GM23338 (cell line): ENCODE data around the gene FOXL2. TPM values are rescaled to one million over a fixed set of nuclear protein-coding genes. Genes with fewer than 3 reads are reported as not detected.

ENCODE experiments used
- ATAC-seq: fragments of 200-7000 bp; cut with Tn5 transposase; 3 replicates; pipeline ENCODE4 v1.9.1; 2020
- DNase-seq: peaks from one replicate; pipeline ENCODE4 v3.0.0-alpha.2; 2015; ENCODE audit warnings: low spot score
- H2AFZ ChIP-seq: fragments of 200-600 bp; sonication (generic); 2 replicates; pipeline ENCODE4 v1.8.0; 2016; ENCODE audit warnings: antibody characterized with exemption, mild to moderate bottlenecking, moderate library complexity
- H3F3A ChIP-seq: fragments of 200-600 bp; sonication (generic); replicated peaks from 2 replicates; pipeline ENCODE4 v1.8.0; 2017; ENCODE audit warnings: antibody characterized with exemption, mixed run types, low read depth
- H3K27ac ChIP-seq: fragments of 200-600 bp; sonication (generic); 2 replicates; pipeline ENCODE4 v1.6.1; 2016; ENCODE audit warnings: low read depth
- H3K27me3 ChIP-seq: fragments of 200-600 bp; sonication (generic); 2 replicates; pipeline ENCODE4 v1.8.0; 2016; ENCODE audit warnings: mild to moderate bottlenecking, mixed run types, moderate library complexity; ENCODE audit not compliant: insufficient read depth
- H3K36me3 ChIP-seq: fragments of 200-600 bp; sonication (generic); 2 replicates; pipeline ENCODE4 v1.8.0; 2016; ENCODE audit warnings: mild to moderate bottlenecking; ENCODE audit not compliant: insufficient read depth
- H3K4me1 ChIP-seq: fragments of 200-600 bp; sonication (generic); 2 replicates; pipeline ENCODE4 v1.8.0; 2016; ENCODE audit warnings: mild to moderate bottlenecking, moderate library complexity; ENCODE audit not compliant: insufficient read depth
- H3K4me2 ChIP-seq: fragments of 200-600 bp; sonication (generic); 2 replicates; pipeline ENCODE4 v1.7.1; 2017; ENCODE audit warnings: mixed run types
- H3K4me3 ChIP-seq: fragments of 200-600 bp; sonication (generic); 2 replicates; pipeline ENCODE4 v1.6.1; 2016; ENCODE audit warnings: mixed run types
- H3K79me2 ChIP-seq: fragments of 200-600 bp; sonication (generic); replicated peaks from 2 replicates; pipeline ENCODE4 v1.8.0; 2017; ENCODE audit warnings: mild to moderate bottlenecking; ENCODE audit not compliant: insufficient read depth
- H3K9me2 ChIP-seq: fragments of 200-600 bp; sonication (generic); 2 replicates; pipeline ENCODE4 v1.8.0; 2017; ENCODE audit not compliant: insufficient read depth
- H4K20me1 ChIP-seq: fragments of 200-600 bp; sonication (generic); replicated peaks from 2 replicates; pipeline ENCODE4 v1.8.0; 2017; ENCODE audit warnings: mild to moderate bottlenecking; ENCODE audit not compliant: insufficient read depth
- H3K27ac Mint-ChIP-seq: 2 replicates; pipeline ENCODE4 v1.8.0; 2020; ENCODE audit warnings: inconsistent platforms, mild to moderate bottlenecking, moderate library complexity, mixed read lengths
- H3K27me3 Mint-ChIP-seq: 3 replicates; pipeline ENCODE4 v1.8.0; 2022; ENCODE audit warnings: low read depth, mild to moderate bottlenecking, moderate library complexity, mixed read lengths, inconsistent platforms; ENCODE audit not compliant: insufficient read depth, poor library complexity
- H3K36me3 Mint-ChIP-seq: 3 replicates; pipeline ENCODE4 v1.8.0; 2021; ENCODE audit warnings: low read depth, mild to moderate bottlenecking, inconsistent platforms, moderate library complexity, mixed read lengths
- H3K4me1 Mint-ChIP-seq: 3 replicates; pipeline ENCODE4 v1.8.0; 2020; ENCODE audit warnings: mild to moderate bottlenecking, inconsistent platforms, mixed read lengths
- H3K4me3 Mint-ChIP-seq: 3 replicates; pipeline ENCODE4 v1.8.0; 2021; ENCODE audit warnings: moderate library complexity, mild to moderate bottlenecking, inconsistent platforms, mixed read lengths
- H3K9me3 Mint-ChIP-seq: 3 replicates; pipeline ENCODE4 v1.8.0; 2020; ENCODE audit warnings: moderate library complexity, mild to moderate bottlenecking, inconsistent platforms, mixed read lengths
- CREB1 ChIP-seq: fragments of 250-450 bp; sonication (Bioruptor Pico); IDR thresholded peaks from 2 replicates; pipeline ENCODE4 v1.5.0; 2020; ENCODE audit warnings: low read depth, mild to moderate bottlenecking, moderate library complexity
- EZH2phosphoT487 ChIP-seq: fragments of 200-600 bp; sonication (generic); IDR thresholded peaks from one replicate; pipeline ENCODE4 v1.8.1; 2018; ENCODE audit warnings: antibody characterized with exemption; ENCODE audit not compliant: unreplicated experiment
- JUNB ChIP-seq: IDR thresholded peaks from one replicate; pipeline ENCODE4 v1.6.1; 2016; ENCODE audit warnings: antibody characterized with exemption; ENCODE audit not compliant: unreplicated experiment
- NANOG ChIP-seq: IDR thresholded peaks from 2 replicates; pipeline ENCODE4 v1.6.1; 2016; ENCODE audit warnings: antibody characterized with exemption, borderline replicate concordance
- POLR2AphosphoS5 ChIP-seq: IDR thresholded peaks from 2 replicates; pipeline ENCODE4 v1.6.1; 2016; ENCODE audit warnings: antibody characterized with exemption, low read depth
- STAT1 ChIP-seq: IDR thresholded peaks from one replicate; pipeline ENCODE4 v1.6.1; 2016; ENCODE audit warnings: antibody characterized with exemption; ENCODE audit not compliant: unreplicated experiment
- ZNF331 ChIP-seq: fragments of 250-450 bp; sonication (Bioruptor Pico); IDR thresholded peaks from 2 replicates; pipeline ENCODE4 v1.5.0; 2020; ENCODE audit warnings: low read depth, mild to moderate bottlenecking, moderate library complexity
- polyA plus RNA-seq: library from polyadenylated mRNA; unstranded; fragments of >200 nt; fragmentation: Nextera tagmentation; extraction: Ambion mirVana; gene quantifications from 2 replicates; pipeline ENCODE4 v1.2.1, GENCODE V29; 2016
- total RNA-seq: library from RNA; depleted of rRNA; stranded (reverse); fragments of >200 nt; shearing (Covaris generic); gene quantifications from 2 replicates; pipeline ENCODE4 v1.2.3, GENCODE V29; 2014
- TF ChIP-seq, protein P1 (sequence below): fragments of 250-450 bp; sonication (Bioruptor Pico); IDR thresholded peaks from 2 replicates; pipeline ENCODE4 v1.5.0; 2020; ENCODE audit warnings: mild to moderate bottlenecking, moderate library complexity
- TF ChIP-seq, protein P2 (sequence below): IDR thresholded peaks from one replicate; pipeline ENCODE4 v1.6.1; 2018; ENCODE audit warnings: antibody characterized with exemption; ENCODE audit not compliant: unreplicated experiment
- TF ChIP-seq, protein P3 (sequence below), 2 experiments: fragments of 200-600 bp in 1 of 2; sonication (generic) in 1 of 2; conservative IDR thresholded peaks; 2 replicates each; pipeline versions ENCODE4 v1.5.1 to v1.6.1; 2016 to 2017; ENCODE audit warnings: antibody characterized with exemption in 2 of 2, low read depth in 2 of 2, mild to moderate bottlenecking in 2 of 2, moderate library complexity in 1 of 2

FOXL2 gene
- total and polyA plus RNA-seq, 2 experiments from 2014 or later = 0.89 to 3.5 TPM

DNA sequence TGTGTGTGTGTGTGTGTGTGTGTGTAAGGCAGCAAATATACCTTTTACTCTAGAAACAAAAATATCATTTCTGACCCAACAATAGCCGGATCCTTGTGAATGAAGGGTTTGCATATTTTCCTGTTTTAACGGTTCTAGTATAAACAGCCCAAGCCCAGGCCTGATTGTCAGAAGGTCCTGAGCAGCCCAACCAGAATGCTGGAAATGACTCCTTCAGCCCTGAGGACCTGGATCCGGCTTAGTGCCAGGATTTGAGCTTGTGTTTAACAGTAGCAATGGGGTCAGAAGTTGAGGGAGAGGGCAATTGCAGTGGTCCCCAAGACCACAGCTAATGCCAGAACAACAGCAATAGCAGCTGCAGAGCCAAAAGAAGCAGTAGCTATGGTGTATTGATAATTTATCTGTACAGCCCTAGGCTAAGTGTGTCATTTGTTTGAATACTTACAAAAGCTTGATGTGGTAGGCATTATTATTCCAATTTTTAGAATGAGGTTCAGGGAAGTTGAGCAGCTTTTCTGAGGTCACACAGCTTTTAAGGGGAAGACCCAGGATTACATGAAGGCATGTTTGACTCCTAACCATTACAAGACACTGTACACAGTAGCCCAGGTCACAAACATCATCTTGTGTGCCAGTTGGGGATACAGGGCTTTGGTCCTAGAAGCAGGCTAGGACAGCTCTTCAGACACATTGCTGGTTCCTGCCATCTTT lies 12.8 kb downstream of the FOXL2 start:
- Histone ChIP-seq H3K4me2 (0 out of 2 replicates have a peak overlapping the region, but pooled peaks have one; percentile 61), H2AFZ (no peak overlapping the region), H3K79me2 (no peaks in the 10 kb centered on the region), H3K27ac (no peak overlapping the region), H3K27me3 (peaks cover 52% of the 10 kb centered on the region), H3K4me1 (peaks cover 35% of the 10 kb centered on the region), H3K9me2 (no peaks in the 10 kb centered on the region), H4K20me1 (peaks cover 3% of the 10 kb centered on the region), H3K4me3 (no peak overlapping the region), H3K36me3 (no peaks in the 10 kb centered on the region), H3F3A (peaks cover 22% of the 10 kb centered on the region)
- TF ChIP-seq ZNF331 (CRISPR knock-in tag) (no peak), CREB1 (CRISPR knock-in tag) (no peak), NANOG (no peak), EZH2phosphoT487 (no peak), JUNB (no peak), STAT1 (no peak), POLR2AphosphoS5 (no peak)
- TF ChIP-seq, protein P1, sequence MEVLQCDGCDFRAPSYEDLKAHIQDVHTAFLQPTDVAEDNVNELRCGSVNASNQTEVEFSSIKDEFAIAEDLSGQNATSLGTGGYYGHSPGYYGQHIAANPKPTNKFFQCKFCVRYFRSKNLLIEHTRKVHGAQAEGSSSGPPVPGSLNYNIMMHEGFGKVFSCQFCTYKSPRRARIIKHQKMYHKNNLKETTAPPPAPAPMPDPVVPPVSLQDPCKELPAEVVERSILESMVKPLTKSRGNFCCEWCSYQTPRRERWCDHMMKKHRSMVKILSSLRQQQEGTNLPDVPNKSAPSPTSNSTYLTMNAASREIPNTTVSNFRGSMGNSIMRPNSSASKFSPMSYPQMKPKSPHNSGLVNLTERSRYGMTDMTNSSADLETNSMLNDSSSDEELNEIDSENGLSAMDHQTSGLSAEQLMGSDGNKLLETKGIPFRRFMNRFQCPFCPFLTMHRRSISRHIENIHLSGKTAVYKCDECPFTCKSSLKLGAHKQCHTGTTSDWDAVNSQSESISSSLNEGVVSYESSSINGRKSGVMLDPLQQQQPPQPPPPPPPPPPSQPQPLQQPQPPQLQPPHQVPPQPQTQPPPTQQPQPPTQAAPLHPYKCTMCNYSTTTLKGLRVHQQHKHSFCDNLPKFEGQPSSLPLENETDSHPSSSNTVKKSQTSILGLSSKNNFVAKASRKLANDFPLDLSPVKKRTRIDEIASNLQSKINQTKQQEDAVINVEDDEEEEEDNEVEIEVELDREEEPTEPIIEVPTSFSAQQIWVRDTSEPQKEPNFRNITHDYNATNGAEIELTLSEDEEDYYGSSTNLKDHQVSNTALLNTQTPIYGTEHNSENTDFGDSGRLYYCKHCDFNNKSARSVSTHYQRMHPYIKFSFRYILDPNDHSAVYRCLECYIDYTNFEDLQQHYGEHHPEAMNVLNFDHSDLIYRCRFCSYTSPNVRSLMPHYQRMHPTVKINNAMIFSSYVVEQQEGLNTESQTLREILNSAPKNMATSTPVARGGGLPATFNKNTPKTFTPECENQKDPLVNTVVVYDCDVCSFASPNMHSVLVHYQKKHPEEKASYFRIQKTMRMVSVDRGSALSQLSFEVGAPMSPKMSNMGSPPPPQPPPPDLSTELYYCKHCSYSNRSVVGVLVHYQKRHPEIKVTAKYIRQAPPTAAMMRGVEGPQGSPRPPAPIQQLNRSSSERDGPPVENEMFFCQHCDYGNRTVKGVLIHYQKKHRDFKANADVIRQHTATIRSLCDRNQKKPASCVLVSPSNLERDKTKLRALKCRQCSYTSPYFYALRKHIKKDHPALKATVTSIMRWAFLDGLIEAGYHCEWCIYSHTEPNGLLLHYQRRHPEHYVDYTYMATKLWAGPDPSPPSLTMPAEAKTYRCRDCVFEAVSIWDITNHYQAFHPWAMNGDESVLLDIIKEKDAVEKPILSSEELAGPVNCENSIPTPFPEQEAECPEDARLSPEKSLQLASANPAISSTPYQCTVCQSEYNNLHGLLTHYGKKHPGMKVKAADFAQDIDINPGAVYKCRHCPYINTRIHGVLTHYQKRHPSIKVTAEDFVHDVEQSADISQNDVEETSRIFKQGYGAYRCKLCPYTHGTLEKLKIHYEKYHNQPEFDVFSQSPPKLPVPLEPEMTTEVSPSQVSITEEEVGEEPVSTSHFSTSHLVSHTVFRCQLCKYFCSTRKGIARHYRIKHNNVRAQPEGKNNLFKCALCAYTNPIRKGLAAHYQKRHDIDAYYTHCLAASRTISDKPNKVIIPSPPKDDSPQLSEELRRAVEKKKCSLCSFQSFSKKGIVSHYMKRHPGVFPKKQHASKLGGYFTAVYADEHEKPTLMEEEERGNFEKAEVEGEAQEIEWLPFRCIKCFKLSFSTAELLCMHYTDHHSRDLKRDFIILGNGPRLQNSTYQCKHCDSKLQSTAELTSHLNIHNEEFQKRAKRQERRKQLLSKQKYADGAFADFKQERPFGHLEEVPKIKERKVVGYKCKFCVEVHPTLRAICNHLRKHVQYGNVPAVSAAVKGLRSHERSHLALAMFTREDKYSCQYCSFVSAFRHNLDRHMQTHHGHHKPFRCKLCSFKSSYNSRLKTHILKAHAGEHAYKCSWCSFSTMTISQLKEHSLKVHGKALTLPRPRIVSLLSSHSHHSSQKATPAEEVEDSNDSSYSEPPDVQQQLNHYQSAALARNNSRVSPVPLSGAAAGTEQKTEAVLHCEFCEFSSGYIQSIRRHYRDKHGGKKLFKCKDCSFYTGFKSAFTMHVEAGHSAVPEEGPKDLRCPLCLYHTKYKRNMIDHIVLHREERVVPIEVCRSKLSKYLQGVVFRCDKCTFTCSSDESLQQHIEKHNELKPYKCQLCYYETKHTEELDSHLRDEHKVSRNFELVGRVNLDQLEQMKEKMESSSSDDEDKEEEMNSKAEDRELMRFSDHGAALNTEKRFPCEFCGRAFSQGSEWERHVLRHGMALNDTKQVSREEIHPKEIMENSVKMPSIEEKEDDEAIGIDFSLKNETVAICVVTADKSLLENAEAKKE (CRISPR knock-in tag) = no peak
- TF ChIP-seq, protein P2, sequence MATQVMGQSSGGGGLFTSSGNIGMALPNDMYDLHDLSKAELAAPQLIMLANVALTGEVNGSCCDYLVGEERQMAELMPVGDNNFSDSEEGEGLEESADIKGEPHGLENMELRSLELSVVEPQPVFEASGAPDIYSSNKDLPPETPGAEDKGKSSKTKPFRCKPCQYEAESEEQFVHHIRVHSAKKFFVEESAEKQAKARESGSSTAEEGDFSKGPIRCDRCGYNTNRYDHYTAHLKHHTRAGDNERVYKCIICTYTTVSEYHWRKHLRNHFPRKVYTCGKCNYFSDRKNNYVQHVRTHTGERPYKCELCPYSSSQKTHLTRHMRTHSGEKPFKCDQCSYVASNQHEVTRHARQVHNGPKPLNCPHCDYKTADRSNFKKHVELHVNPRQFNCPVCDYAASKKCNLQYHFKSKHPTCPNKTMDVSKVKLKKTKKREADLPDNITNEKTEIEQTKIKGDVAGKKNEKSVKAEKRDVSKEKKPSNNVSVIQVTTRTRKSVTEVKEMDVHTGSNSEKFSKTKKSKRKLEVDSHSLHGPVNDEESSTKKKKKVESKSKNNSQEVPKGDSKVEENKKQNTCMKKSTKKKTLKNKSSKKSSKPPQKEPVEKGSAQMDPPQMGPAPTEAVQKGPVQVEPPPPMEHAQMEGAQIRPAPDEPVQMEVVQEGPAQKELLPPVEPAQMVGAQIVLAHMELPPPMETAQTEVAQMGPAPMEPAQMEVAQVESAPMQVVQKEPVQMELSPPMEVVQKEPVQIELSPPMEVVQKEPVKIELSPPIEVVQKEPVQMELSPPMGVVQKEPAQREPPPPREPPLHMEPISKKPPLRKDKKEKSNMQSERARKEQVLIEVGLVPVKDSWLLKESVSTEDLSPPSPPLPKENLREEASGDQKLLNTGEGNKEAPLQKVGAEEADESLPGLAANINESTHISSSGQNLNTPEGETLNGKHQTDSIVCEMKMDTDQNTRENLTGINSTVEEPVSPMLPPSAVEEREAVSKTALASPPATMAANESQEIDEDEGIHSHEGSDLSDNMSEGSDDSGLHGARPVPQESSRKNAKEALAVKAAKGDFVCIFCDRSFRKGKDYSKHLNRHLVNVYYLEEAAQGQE = no peak
- TF ChIP-seq, protein P3, sequence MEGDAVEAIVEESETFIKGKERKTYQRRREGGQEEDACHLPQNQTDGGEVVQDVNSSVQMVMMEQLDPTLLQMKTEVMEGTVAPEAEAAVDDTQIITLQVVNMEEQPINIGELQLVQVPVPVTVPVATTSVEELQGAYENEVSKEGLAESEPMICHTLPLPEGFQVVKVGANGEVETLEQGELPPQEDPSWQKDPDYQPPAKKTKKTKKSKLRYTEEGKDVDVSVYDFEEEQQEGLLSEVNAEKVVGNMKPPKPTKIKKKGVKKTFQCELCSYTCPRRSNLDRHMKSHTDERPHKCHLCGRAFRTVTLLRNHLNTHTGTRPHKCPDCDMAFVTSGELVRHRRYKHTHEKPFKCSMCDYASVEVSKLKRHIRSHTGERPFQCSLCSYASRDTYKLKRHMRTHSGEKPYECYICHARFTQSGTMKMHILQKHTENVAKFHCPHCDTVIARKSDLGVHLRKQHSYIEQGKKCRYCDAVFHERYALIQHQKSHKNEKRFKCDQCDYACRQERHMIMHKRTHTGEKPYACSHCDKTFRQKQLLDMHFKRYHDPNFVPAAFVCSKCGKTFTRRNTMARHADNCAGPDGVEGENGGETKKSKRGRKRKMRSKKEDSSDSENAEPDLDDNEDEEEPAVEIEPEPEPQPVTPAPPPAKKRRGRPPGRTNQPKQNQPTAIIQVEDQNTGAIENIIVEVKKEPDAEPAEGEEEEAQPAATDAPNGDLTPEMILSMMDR (conservative IDR thresholded peaks at IDR 0.05; ENCODE audit: low read depth in 2 of 2) = no peak
- Mint-ChIP-seq H3K4me3 (peak overlapping the region; percentile 20; the same call in 1 of the 3 replicates), H3K36me3 (no peaks in the 10 kb centered on the region), H3K27me3 (peaks cover 58% of the 10 kb centered on the region), H3K27ac (no peak overlapping the region), H3K9me3 (no peaks in the 10 kb centered on the region; the same call in 2 of the 3 replicates), H3K4me1 (peaks cover 40% of the 10 kb centered on the region)
- ATAC-seq (no peak), DNase-seq (no peak)
